IMR-90 (cell line): Measurements from ENCODE around the gene SGK1. TPM values are rescaled to one million over a fixed set of nuclear protein-coding genes. Genes with fewer than 3 reads are reported as not detected.
"Not testable (repeated sequence)": the region's sequence is repeated elsewhere in the genome, so short reads cannot be mapped to it uniquely, and the experiment has no call there.

Experiments
- ATAC-seq: fragments of 200-7000 bp; cut with Tn5 transposase; 2 replicates; pipeline ENCODE4 v1.9.1; 2020; ENCODE audit warnings: low read depth, mild to moderate bottlenecking, moderate library complexity
- BruUV-seq: library from RNA; stranded (reverse); fragments of 400-500 nt; replicated peaks from 2 replicates; lab custom pipeline; 2021; lab: Mats Ljungman, UMichigan
- CTCF ChIA-PET: fragments of 300-600 bp; formaldehyde crosslinking; extraction: SDS; loops from one replicate; lab custom pipeline; 2021; ENCODE audit warnings: antibody characterized with exemption; lab: Yijun Ruan, JAX
- POLR2A ChIA-PET: fragments of 300-600 bp; sonication (Branson Sonifier 250); formaldehyde crosslinking; loops from one replicate; lab custom pipeline; 2022; ENCODE audit warnings: antibody characterized with exemption; ENCODE audit not compliant: unreplicated experiment; lab: Charles Lee
- DNase-seq: peaks from one replicate; pipeline ENCODE4 v3.0.0; 2013
- H2AFZ ChIP-seq: replicated peaks from 2 replicates; pipeline ENCODE3; 2013; ENCODE audit warnings: low read length, mild to moderate bottlenecking; ENCODE audit not compliant: poor library complexity
- H2AK5ac ChIP-seq: 2 replicates; pipeline ENCODE4 v1.6.1; 2013; ENCODE audit warnings: low read depth, low read length, inconsistent platforms
- H2AK9ac ChIP-seq: replicated peaks from 2 replicates; pipeline ENCODE3; 2013; ENCODE audit warnings: mild to moderate bottlenecking, low read depth, low read length, moderate library complexity; ENCODE audit not compliant: poor library complexity
- H2BK120ac ChIP-seq: 2 replicates; pipeline ENCODE4 v1.6.1; 2013; ENCODE audit warnings: low read depth, low read length, inconsistent platforms
- H2BK15ac ChIP-seq: 3 replicates; pipeline ENCODE4 v1.6.1; 2013; ENCODE audit warnings: low read depth, low read length, inconsistent platforms
- H2BK20ac ChIP-seq: 2 replicates; pipeline ENCODE4 v1.6.1; 2013; ENCODE audit warnings: low read depth, mild to moderate bottlenecking, inconsistent platforms, low read length, moderate library complexity
- H2BK5ac ChIP-seq: 2 replicates; pipeline ENCODE4 v1.6.1; 2013; ENCODE audit warnings: mild to moderate bottlenecking, low read depth, low read length, inconsistent platforms; ENCODE audit not compliant: poor library complexity, severe bottlenecking
- H3K14ac ChIP-seq: replicated peaks from 2 replicates; pipeline ENCODE4 v1.6.1; 2013; ENCODE audit warnings: low read depth, low read length, inconsistent platforms
- H3K18ac ChIP-seq: 2 replicates; pipeline ENCODE4 v1.6.1; 2013; ENCODE audit warnings: low read depth, low read length, control low read depth
- H3K23ac ChIP-seq: 2 replicates; pipeline ENCODE4 v1.6.1; 2013; ENCODE audit warnings: low read depth, low read length, inconsistent platforms
- H3K27ac ChIP-seq: 2 replicates; pipeline ENCODE4 v1.5.1; 2013; ENCODE audit warnings: mild to moderate bottlenecking, control low read depth, low read length; ENCODE audit not compliant: insufficient read depth
- H3K27me3 ChIP-seq: 2 replicates; pipeline ENCODE4 v1.6.1; 2013; ENCODE audit warnings: low read length; ENCODE audit not compliant: control insufficient read depth, insufficient read depth
- H3K36me3 ChIP-seq: 2 replicates; pipeline ENCODE4 v1.6.1; 2013; ENCODE audit warnings: low read length, mixed read lengths; ENCODE audit not compliant: control insufficient read depth, insufficient read depth
- H3K4ac ChIP-seq: 2 replicates; pipeline ENCODE4 v1.6.1; 2013; ENCODE audit warnings: low read depth, low read length, inconsistent platforms
- H3K4me1 ChIP-seq: 2 replicates; pipeline ENCODE4 v1.6.1; 2013; ENCODE audit warnings: low read length, mixed read lengths; ENCODE audit not compliant: control insufficient read depth, insufficient read depth
- H3K4me2 ChIP-seq: 2 replicates; pipeline ENCODE4 v1.6.1; 2013; ENCODE audit warnings: low read depth, mild to moderate bottlenecking, control low read depth, low read length, moderate library complexity
- H3K4me3 ChIP-seq: 2 replicates; pipeline ENCODE4 v1.5.1; 2013; ENCODE audit warnings: low read depth, mild to moderate bottlenecking, control low read depth, low read length, moderate library complexity; ENCODE audit not compliant: insufficient read depth
- H3K56ac ChIP-seq: 2 replicates; pipeline ENCODE4 v1.6.1; 2013; ENCODE audit warnings: low read length, inconsistent platforms; ENCODE audit not compliant: insufficient read depth; ENCODE audit errors: extremely low read depth
- H3K79me1 ChIP-seq, 2 experiments: 2 replicates each; pipeline ENCODE4 v1.6.1; 2013; ENCODE audit warnings: low read length in 2 of 2, inconsistent platforms in 1 of 2, low read depth in 1 of 2
- H3K9ac ChIP-seq: 2 replicates; pipeline ENCODE4 v1.6.1; 2013; ENCODE audit warnings: low read depth, low read length, control low read depth
- H3K9me1 ChIP-seq: 2 replicates; pipeline ENCODE4 v1.6.1; 2013; ENCODE audit warnings: low read length, inconsistent platforms; ENCODE audit not compliant: insufficient read depth
- H3K9me3 ChIP-seq: 2 replicates; pipeline ENCODE4 v1.6.1; 2013; ENCODE audit warnings: low read length; ENCODE audit not compliant: control insufficient read depth, insufficient read depth
- H4K20me1 ChIP-seq: 2 replicates; pipeline ENCODE4 v1.6.1; 2013; ENCODE audit warnings: low read length, inconsistent platforms; ENCODE audit not compliant: insufficient read depth
- H4K5ac ChIP-seq: 2 replicates; pipeline ENCODE4 v1.6.1; 2013; ENCODE audit warnings: mild to moderate bottlenecking, low read depth, low read length, control low read depth
- H4K8ac ChIP-seq, 2 experiments: 2 replicates each; pipeline ENCODE4 v1.6.1; 2013; ENCODE audit warnings: low read depth in 2 of 2, low read length in 2 of 2, control low read depth in 1 of 2, inconsistent platforms in 1 of 2
- H4K91ac ChIP-seq: 2 replicates; pipeline ENCODE4 v1.6.1; 2013; ENCODE audit warnings: low read depth, low read length, inconsistent platforms; ENCODE audit not compliant: insufficient read depth
- WGBS, 2 experiments: methylation state at CpG; one replicate each; pipeline versions ENCODE4 v1.1.5 to v1.1.7; 2013; ENCODE audit warnings: missing lambda C conversion rate in 2 of 2; ENCODE audit not compliant: insufficient read length in 1 of 2; ENCODE audit errors: extremely low coverage in 2 of 2; 5-methylcytosine and 5-hydroxymethylcytosine counted together
- dilution Hi-C: fragments of 300-500 bp; cut with HindIII; formaldehyde crosslinking; loops from one replicate; pipeline ENCODE4 v1.14.3; 2018; ENCODE audit warnings: low sequenced_read_pairs; ENCODE audit not compliant: unreplicated experiment
- in situ Hi-C: fragments of 300-500 bp; cut with MboI; formaldehyde crosslinking; loops from 3 replicates; pipeline ENCODE4 v1.14.3; 2019; ENCODE audit warnings: low sequenced_read_pairs, inconsistent platforms, mixed read lengths
- intact Hi-C: fragments of 100-400 bp; cut with micrococcal nuclease; formaldehyde crosslinking; loops from 2 replicates; pipeline ENCODE4 v1.10.0; 2022
- polyA plus RNA-seq, 3 experiments: library from polyadenylated mRNA; depleted of rRNA; stranded (reverse); fragments of >200 nt; gene quantifications; 2 replicates each; pipeline ENCODE4 v1.2.3, GENCODE V29; 2012; ENCODE audit warnings: low replicate concordance in 1 of 3
- total RNA-seq: library from RNA; depleted of rRNA; stranded (reverse); fragments of >200 nt; gene quantifications from 2 replicates; pipeline ENCODE4 v1.2.3, GENCODE V29; 2012

Gene SGK1
- total and polyA plus RNA-seq, 2 of the 4 experiments (the other 2 are of a cell fraction) = 121 to 255 TPM

DNA sequence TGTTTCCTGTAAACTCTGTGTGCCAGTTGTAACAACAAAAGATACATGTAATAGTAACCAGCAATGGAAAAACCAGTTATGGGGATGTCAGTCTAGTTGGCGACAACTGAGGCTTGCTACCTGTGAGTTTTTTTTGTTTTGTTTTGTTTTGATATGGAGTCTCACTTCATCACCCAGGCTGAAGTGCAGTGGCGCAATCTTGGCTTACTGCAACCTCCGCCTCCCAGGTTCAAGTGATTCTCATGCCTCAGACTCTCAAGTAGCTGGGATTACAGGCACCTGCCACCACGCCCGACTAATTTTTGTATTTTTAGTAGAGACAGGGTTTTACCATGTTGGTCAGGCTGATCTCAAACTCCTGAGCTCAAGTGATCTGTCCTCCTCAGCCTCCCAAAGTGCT is 136.2 kb downstream of the SGK1 start:
- H2AFZ ChIP-seq, CTCF ChIA-PET, H2BK5ac ChIP-seq, POLR2A ChIA-PET, BruUV-seq, H4K5ac ChIP-seq, ATAC-seq, H2AK5ac ChIP-seq, DNase-seq, H3K9me1 ChIP-seq, H3K27me3 ChIP-seq, in situ Hi-C loops, H4K91ac ChIP-seq, dilution Hi-C loops, H2BK120ac ChIP-seq, H4K20me1 ChIP-seq, H3K79me1 ChIP-seq, intact Hi-C loops, H3K18ac ChIP-seq, H3K27ac ChIP-seq, H3K14ac ChIP-seq, H3K36me3 ChIP-seq, H2BK20ac ChIP-seq, H2BK15ac ChIP-seq, H3K9ac ChIP-seq, H2AK9ac ChIP-seq, H3K4me2 ChIP-seq, H3K4me3 ChIP-seq, H3K4me1 ChIP-seq, H4K8ac ChIP-seq, H3K56ac ChIP-seq, H3K9me3 ChIP-seq, H3K4ac ChIP-seq, H3K23ac ChIP-seq: not testable (repeated sequence)
- no CpG with 5 or more reads among the region's 5 CpGs for WGBS, 2 experiments

DNA sequence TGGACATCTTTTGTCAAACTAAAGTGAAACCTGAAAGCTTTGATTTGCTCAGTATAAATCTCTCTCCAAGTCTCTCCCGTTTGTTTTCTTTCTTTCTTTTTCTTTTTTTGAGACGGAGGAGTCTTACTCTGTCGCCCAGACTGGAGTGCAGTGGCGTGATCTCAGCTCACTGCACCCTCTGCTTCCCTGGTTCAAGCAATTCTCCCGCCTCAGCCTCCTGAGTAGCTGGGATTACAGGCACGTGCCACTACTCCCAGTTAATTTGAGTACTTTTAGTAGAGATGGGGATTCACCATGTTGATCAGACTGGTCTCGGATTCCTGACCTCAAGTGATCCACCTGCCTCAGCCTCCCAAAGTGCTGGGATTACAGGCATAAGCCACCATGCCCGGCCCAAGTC is 136.7 kb downstream of the SGK1 start:
- H3K4me3 ChIP-seq, dilution Hi-C loops, H4K8ac ChIP-seq, BruUV-seq, H3K9me3 ChIP-seq, in situ Hi-C loops, POLR2A ChIA-PET, DNase-seq, H2BK120ac ChIP-seq, H3K4me1 ChIP-seq, H3K36me3 ChIP-seq, H3K27ac ChIP-seq, H3K18ac ChIP-seq, H3K23ac ChIP-seq, H2AFZ ChIP-seq, intact Hi-C loops, H3K27me3 ChIP-seq, H2BK5ac ChIP-seq, H3K14ac ChIP-seq, CTCF ChIA-PET, H4K5ac ChIP-seq, H3K9me1 ChIP-seq, H3K9ac ChIP-seq, H3K4ac ChIP-seq, H2BK20ac ChIP-seq, H2AK9ac ChIP-seq, H4K20me1 ChIP-seq, ATAC-seq, H3K4me2 ChIP-seq, H2AK5ac ChIP-seq, H3K56ac ChIP-seq, H4K91ac ChIP-seq, H2BK15ac ChIP-seq: not testable (repeated sequence)
- 87% methylated on average over 3 of the region's 8 CpGs; no CpG with 5 or more reads in 1 of the 2 experiments for WGBS, 2 experiments
- peaks cover 8 to 11% of the 10 kb centered on the region in 2 experiments for H3K79me1 ChIP-seq
